ENCODE data around the gene FCHO2. TPM values are rescaled to one million over a fixed set of nuclear protein-coding genes. Genes with fewer than 3 reads are reported as not detected.

Gene FCHO2
- total RNA-seq, 1 donor from 2014 or later = 13.3 TPM

GRCh38 chr5:73139485-73139884, 183.6 kb downstream of the FCHO2 start:
- peaks cover 2% of the 10 kb centered on the region for H3K9me3 Mint-ChIP-seq (ENCODE audit: unreplicated experiment)
- DNase-seq = no peak
- no peaks in the 10 kb centered on the region for H3K27me3 Mint-ChIP-seq (ENCODE audit: unreplicated experiment)
- H3K27ac Mint-ChIP-seq (ENCODE audit: unreplicated experiment) = no peak overlapping the region
- H3K4me3 Mint-ChIP-seq (ENCODE audit: unreplicated experiment) = no peak overlapping the region
- H3K36me3 Mint-ChIP-seq (ENCODE audit: unreplicated experiment) = no peaks in the 10 kb centered on the region
- no peaks in the 10 kb centered on the region for H3K4me1 Mint-ChIP-seq (ENCODE audit: low read depth, unreplicated experiment)
- no peak for TF ChIP-seq CTCF (IDR thresholded peaks at IDR 0.05; ENCODE audit: partially characterized antibody, unreplicated experiment)

Other genes starting within 250 kb of the FCHO2 start
- 289 TPM for gene TNPO1, start 139.4 kb upstream of the FCHO2 start, total RNA-seq (ENCODE audit: unreplicated experiment)
- 1.1 TPM for gene TMEM171, start 164.5 kb downstream of the FCHO2 start, total RNA-seq (ENCODE audit: unreplicated experiment)
- not detected for gene TMEM174, start 217.2 kb downstream of the FCHO2 start, total RNA-seq (ENCODE audit: unreplicated experiment)

Measured in glutamatergic neuron (in vitro differentiated cells).